Esophagus muscularis mucosa (tissue), 3 donors: ENCODE measurements around the gene PLOD3.

Experiments used
- CTCF ChIP-seq, 3 experiments: fragments of 200-600 bp in 2 of 3; fragments of 450-650 bp in 1 of 3; sonication (generic) in 2 of 3; IDR thresholded peaks; one replicate each; pipeline ENCODE4 v1.5.1; 2017 to 2019; ENCODE audit warnings: antibody characterized with exemption in 3 of 3, mild to moderate bottlenecking in 2 of 3, moderate library complexity in 1 of 3
- POLR2A ChIP-seq: fragments of 450-650 bp; IDR thresholded peaks from one replicate; pipeline ENCODE4 v1.6.1; 2017; ENCODE audit warnings: antibody characterized with exemption, moderate library complexity, mild to moderate bottlenecking, low read depth
- POLR2AphosphoS5 ChIP-seq, 2 donors: sonication (generic); formaldehyde crosslinking; IDR thresholded peaks; one replicate each; pipeline ENCODE4 v1.6.1; 2017; ENCODE audit warnings: antibody characterized with exemption in 2 of 2

GRCh38 chr7:101163279-101164070, 53.9 kb downstream of the PLOD3 start:
- TF ChIP-seq CTCF (IDR thresholded peaks at IDR 0.05) (no peak), POLR2AphosphoS5 (IDR thresholded peaks at IDR 0.05) (no peak), POLR2A (no peak)
